ENCODE data around the gene CDC42.

DNA sequence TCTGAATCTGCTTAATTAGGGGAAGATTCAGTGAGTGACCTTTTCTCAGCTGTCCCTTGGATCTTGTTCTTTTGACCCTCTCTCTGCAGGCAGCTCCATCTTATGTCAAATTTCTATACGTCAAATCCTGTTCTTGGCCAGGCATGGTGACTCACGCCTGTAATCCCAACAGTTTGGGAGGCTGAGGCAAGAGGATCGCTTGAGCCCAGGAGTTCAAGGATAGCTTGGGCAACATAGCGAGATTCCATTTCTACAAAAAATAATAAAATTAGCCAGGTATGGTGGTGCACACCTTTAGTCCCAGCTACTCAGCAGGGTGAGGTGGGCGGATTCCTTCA lies 12.3 kb upstream of the CDC42 start:
- TF ChIP-seq, protein P1, sequence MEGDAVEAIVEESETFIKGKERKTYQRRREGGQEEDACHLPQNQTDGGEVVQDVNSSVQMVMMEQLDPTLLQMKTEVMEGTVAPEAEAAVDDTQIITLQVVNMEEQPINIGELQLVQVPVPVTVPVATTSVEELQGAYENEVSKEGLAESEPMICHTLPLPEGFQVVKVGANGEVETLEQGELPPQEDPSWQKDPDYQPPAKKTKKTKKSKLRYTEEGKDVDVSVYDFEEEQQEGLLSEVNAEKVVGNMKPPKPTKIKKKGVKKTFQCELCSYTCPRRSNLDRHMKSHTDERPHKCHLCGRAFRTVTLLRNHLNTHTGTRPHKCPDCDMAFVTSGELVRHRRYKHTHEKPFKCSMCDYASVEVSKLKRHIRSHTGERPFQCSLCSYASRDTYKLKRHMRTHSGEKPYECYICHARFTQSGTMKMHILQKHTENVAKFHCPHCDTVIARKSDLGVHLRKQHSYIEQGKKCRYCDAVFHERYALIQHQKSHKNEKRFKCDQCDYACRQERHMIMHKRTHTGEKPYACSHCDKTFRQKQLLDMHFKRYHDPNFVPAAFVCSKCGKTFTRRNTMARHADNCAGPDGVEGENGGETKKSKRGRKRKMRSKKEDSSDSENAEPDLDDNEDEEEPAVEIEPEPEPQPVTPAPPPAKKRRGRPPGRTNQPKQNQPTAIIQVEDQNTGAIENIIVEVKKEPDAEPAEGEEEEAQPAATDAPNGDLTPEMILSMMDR (conservative IDR thresholded peaks at IDR 0.05) = no peak
- TF ChIP-seq ZFX (IDR thresholded peaks at IDR 0.05) = no peak

Measured in C4-2B (cell line).